MM.1S (cell line): ENCODE measurements around the gene NME3.

Experiments used
- DNase-seq: peaks from one replicate; pipeline ENCODE4 v3.0.0-alpha.2; 2015
- H2AFZ ChIP-seq: fragments of 300-600 bp; sonication (generic); 2 replicates; pipeline ENCODE4 v1.6.0; 2016; ENCODE audit warnings: antibody characterized with exemption, low read length
- H3F3A ChIP-seq: fragments of 300-600 bp; sonication (generic); 2 replicates; pipeline ENCODE4 v1.6.1; 2016; ENCODE audit warnings: mild to moderate bottlenecking, antibody characterized with exemption, low read length, moderate library complexity, mixed read lengths; ENCODE audit not compliant: insufficient read depth
- H3K27ac ChIP-seq: fragments of 300-600 bp; sonication (generic); 2 replicates; pipeline ENCODE4 v1.5.1; 2016; ENCODE audit warnings: mild to moderate bottlenecking, low read length
- H3K27me3 ChIP-seq: fragments of 300-600 bp; sonication (generic); replicated peaks from 2 replicates; pipeline ENCODE4 v1.6.0; 2016; ENCODE audit warnings: low read length; ENCODE audit not compliant: insufficient read depth
- H3K36me3 ChIP-seq: fragments of 300-600 bp; sonication (generic); replicated peaks from 2 replicates; pipeline ENCODE4 v1.6.1; 2016; ENCODE audit warnings: mild to moderate bottlenecking, low read length, mixed read lengths; ENCODE audit not compliant: insufficient read depth
- H3K4me1 ChIP-seq: fragments of 300-600 bp; sonication (generic); 2 replicates; pipeline ENCODE4 v1.6.1; 2016; ENCODE audit warnings: low read length, mixed read lengths
- H3K4me2 ChIP-seq: fragments of 300-600 bp; sonication (generic); 2 replicates; pipeline ENCODE4 v1.6.0; 2016; ENCODE audit warnings: low read depth, low read length
- H3K4me3 ChIP-seq: fragments of 300-600 bp; sonication (generic); 2 replicates; pipeline ENCODE4 v1.5.1; 2016; ENCODE audit warnings: low read length, mixed read lengths
- H3K79me2 ChIP-seq: fragments of 300-600 bp; sonication (generic); 2 replicates; pipeline ENCODE4 v1.6.1; 2016; ENCODE audit warnings: mixed run types, low read length, mixed read lengths
- H3K9ac ChIP-seq: fragments of 300-600 bp; sonication (generic); 2 replicates; pipeline ENCODE4 v1.6.1; 2016; ENCODE audit warnings: low read length, mixed read lengths
- H3K9me2 ChIP-seq: fragments of 300-600 bp; sonication (generic); replicated peaks from 2 replicates; pipeline ENCODE4 v1.6.1; 2016; ENCODE audit warnings: mild to moderate bottlenecking, low read length, mixed read lengths; ENCODE audit not compliant: insufficient read depth
- H3K9me3 ChIP-seq: fragments of 300-600 bp; sonication (generic); replicated peaks from 2 replicates; pipeline ENCODE4 v1.6.1; 2016; ENCODE audit warnings: mild to moderate bottlenecking, low read length, mixed read lengths; ENCODE audit not compliant: insufficient read depth
- H4K20me1 ChIP-seq: fragments of 300-600 bp; sonication (generic); 2 replicates; pipeline ENCODE4 v1.6.1; 2016; ENCODE audit warnings: mild to moderate bottlenecking, low read length, moderate library complexity, mixed read lengths; ENCODE audit not compliant: insufficient read depth
- CTCF ChIP-seq: fragments of 300-600 bp; sonication (generic); IDR thresholded peaks from 2 replicates; pipeline ENCODE4 v1.5.1; 2016; ENCODE audit warnings: antibody characterized with exemption, low read length, mixed read lengths
- EZH2 ChIP-seq: fragments of 300-600 bp; sonication (generic); optimal IDR thresholded peaks from 2 replicates; pipeline ENCODE3; 2017; ENCODE audit warnings: low read depth, mild to moderate bottlenecking, antibody characterized with exemption, low read length, mixed read lengths
- EZH2phosphoT487 ChIP-seq: fragments of 300-600 bp; sonication (generic); IDR thresholded peaks from 2 replicates; pipeline ENCODE4 v1.6.1; 2018; ENCODE audit warnings: antibody characterized with exemption, low read length

Gene NME3

DNA sequence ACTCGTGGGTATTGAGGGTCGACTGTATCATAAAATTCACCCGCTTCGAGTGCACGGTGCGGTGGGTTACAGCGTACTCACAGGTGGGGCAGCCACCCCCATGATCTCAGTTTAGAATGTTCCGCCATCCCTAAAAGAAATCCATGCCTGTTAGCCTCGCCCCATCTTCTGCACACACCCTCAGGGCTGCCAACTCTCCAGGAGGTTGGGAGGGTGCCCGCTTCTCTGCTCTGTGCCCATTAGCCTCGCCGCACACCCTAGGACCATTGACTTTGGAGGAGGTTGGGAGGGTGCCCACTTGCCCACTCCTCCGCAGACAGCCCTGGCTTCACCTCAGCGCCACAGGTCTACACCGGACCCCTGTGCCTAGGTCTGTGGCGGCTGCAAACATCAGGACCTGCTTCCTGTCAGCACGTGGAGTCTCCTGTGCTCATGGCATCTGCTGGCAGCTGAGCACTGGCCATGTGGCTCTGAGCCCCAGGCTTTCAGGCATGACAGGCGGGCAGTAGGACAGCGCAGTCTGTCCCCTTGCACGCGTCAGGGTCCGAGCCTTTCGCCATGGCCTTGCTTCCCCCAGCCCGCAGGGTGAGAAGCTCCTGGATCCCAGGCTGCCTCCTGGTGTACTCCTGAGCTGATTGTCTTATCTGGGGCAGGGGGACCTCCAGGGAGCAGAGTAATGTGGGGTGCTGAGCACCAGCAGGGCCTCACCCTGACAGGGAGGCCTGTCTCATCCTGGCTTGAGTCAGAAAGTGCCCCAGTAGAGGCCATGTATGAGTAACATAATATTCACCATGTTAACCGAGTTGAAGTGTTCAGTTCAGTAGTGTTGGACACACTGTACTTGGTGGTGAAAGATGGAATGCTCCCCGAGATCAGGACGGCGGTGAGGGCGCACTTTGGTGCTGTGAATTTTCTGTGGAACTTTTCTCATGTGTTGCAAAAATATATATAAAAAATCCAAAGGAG, 21.9 kb downstream of the NME3 start:
- H3K9me3 ChIP-seq, result no peaks in the 10 kb centered on the region
- no peaks in the 10 kb centered on the region for H3K4me1 ChIP-seq
- H3F3A ChIP-seq, result no peaks in the 10 kb centered on the region
- no peak overlapping the region for H3K27ac ChIP-seq
- no peak overlapping the region for H3K4me2 ChIP-seq
- no peaks in the 10 kb centered on the region for H3K9me2 ChIP-seq
- no peak overlapping the region for H3K4me3 ChIP-seq
- H3K36me3 ChIP-seq, result no peaks in the 10 kb centered on the region
- H4K20me1 ChIP-seq, result no peaks in the 10 kb centered on the region
- H3K27me3 ChIP-seq, result no peaks in the 10 kb centered on the region
- TF ChIP-seq CTCF, result no peak
- TF ChIP-seq EZH2phosphoT487, result no peak
- no peak for TF ChIP-seq EZH2
- no peak overlapping the region for H3K9ac ChIP-seq
- no peaks in the 10 kb centered on the region for H3K79me2 ChIP-seq
- H2AFZ ChIP-seq, result no peak overlapping the region
- DNase-seq, result no peak

- Histone ChIP-seq H3K4me1 (no peaks in the 10 kb centered on the region), H3K27me3 (no peaks in the 10 kb centered on the region), H3K9ac (no peak overlapping the region), H3F3A (no peaks in the 10 kb centered on the region), H3K4me3 (no peak overlapping the region), H3K27ac (no peak overlapping the region), H3K9me3 (no peaks in the 10 kb centered on the region), H3K9me2 (no peaks in the 10 kb centered on the region), H3K36me3 (no peaks in the 10 kb centered on the region), H3K79me2 (no peaks in the 10 kb centered on the region), H4K20me1 (no peaks in the 10 kb centered on the region), H3K4me2 (no peak overlapping the region), H2AFZ (no peak overlapping the region)
- no peak for TF ChIP-seq EZH2
- TF ChIP-seq EZH2phosphoT487, result no peak
- TF ChIP-seq CTCF, result no peak
- DNase-seq, result no peak
Measured at GRCh38 chr16:1747934-1748333, 23.4 kb downstream of the NME3 start.

DNA sequence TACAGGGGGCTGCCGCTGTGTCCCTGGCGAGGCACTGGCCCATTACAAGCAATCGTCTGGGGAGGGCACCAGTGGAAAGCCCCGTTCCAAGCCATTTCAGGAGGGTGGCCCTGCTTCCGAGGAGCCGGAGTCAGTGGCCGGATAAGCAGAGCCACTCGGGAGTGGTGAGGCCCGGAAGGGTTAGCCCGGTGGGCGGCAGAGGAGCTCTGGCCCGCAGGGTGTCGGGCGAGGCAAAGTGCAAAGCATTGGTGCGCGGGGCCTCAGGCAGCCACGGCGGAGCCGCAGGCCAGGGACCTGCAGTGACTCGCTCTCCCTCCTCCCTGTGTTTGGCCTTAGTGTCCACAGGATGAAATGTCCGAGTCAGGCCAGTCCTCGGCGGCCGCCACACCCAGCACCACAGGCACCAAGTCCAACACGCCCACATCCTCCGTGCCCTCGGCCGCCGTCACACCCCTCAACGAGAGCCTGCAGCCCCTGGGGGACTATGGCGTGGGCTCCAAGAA, 24.6 kb downstream of the NME3 start:
- Histone ChIP-seq H3K4me2 (no peak overlapping the region), H3F3A (no peaks in the 10 kb centered on the region), H3K27ac (no peak overlapping the region), H3K79me2 (no peaks in the 10 kb centered on the region), H3K4me1 (no peaks in the 10 kb centered on the region), H3K36me3 (no peaks in the 10 kb centered on the region), H3K27me3 (no peaks in the 10 kb centered on the region), H3K9me3 (no peaks in the 10 kb centered on the region), H3K9ac (no peak overlapping the region), H3K4me3 (no peak overlapping the region), H4K20me1 (no peaks in the 10 kb centered on the region), H2AFZ (no peak overlapping the region), H3K9me2 (no peaks in the 10 kb centered on the region)
- TF ChIP-seq EZH2phosphoT487 (no peak), EZH2 (no peak), CTCF (no peak)
- no peak for DNase-seq
